GM18873 (cell line): ENCODE data around the gene EXD3.

ENCODE experiments used
- ATAC-seq: cut with Tn5 transposase; IDR thresholded peaks from one replicate; pipeline ENCODE4 v1.9.1; 2021; ENCODE audit warnings: mild to moderate bottlenecking, moderate library complexity, moderate number of reproducible peaks; ENCODE audit not compliant: unreplicated experiment, low FRiP score

EXD3 gene

GRCh38 chr9:137323531-137324331, 99.2 kb downstream of the EXD3 start:
- no peak for ATAC-seq

GRCh38 chr9:137321726-137322361, 101.1 kb downstream of the EXD3 start:
- ATAC-seq: no peak

- ATAC-seq: no peak
Measured at GRCh38 chr9:137320555-137321384, 102.2 kb downstream of the EXD3 start.

- ATAC-seq: no peak
Measured at GRCh38 chr9:137319739-137320551, 103.0 kb downstream of the EXD3 start.

- no peak for ATAC-seq
Measured at GRCh38 chr9:137319011-137319738, 103.8 kb downstream of the EXD3 start.

GRCh38 chr9:137318602-137319001, 104.4 kb downstream of the EXD3 start:
- ATAC-seq: no peak

GRCh38 chr9:137317718-137318511, 105.0 kb downstream of the EXD3 start:
- no peak for ATAC-seq

GRCh38 chr9:137317021-137317717, 105.8 kb downstream of the EXD3 start:
- ATAC-seq: no peak

- ATAC-seq: no peak
Measured at GRCh38 chr9:137316012-137316981, 106.7 kb downstream of the EXD3 start.

GRCh38 chr9:137315581-137316011, 107.4 kb downstream of the EXD3 start:
- no peak for ATAC-seq

- ATAC-seq: no peak
Measured at GRCh38 chr9:137314561-137315560, 108.1 kb downstream of the EXD3 start.

- ATAC-seq: no peak
Measured at GRCh38 chr9:137313956-137314560, 108.9 kb downstream of the EXD3 start.

GRCh38 chr9:137313326-137313936, 109.5 kb downstream of the EXD3 start:
- ATAC-seq: no peak

GRCh38 chr9:137312852-137313325, 110.1 kb downstream of the EXD3 start:
- ATAC-seq: no peak
